Transverse colon (tissue), 4 donors: ENCODE data around the gene SEMA5B. TPM values are rescaled to one million over a fixed set of nuclear protein-coding genes. Genes with fewer than 3 reads are reported as not detected.

Experiments used
- DNase-seq: peaks from one replicate; pipeline ENCODE4 v3.0.0-alpha.2; 2019
- H3K27ac ChIP-seq, 4 donors: fragments of 200-600 bp; sonication (generic); 2 replicates each; pipeline ENCODE4 v1.5.1; 2016 to 2018; ENCODE audit warnings: inconsistent platforms in 4 of 4
- H3K27me3 ChIP-seq: fragments of 200-600 bp; sonication (generic); 2 replicates; pipeline ENCODE4 v1.5.1; 2017; ENCODE audit warnings: inconsistent platforms
- H3K36me3 ChIP-seq, 4 donors: fragments of 200-600 bp; sonication (generic); 2 replicates each; pipeline ENCODE4 v1.5.1; 2017 to 2019; ENCODE audit warnings: inconsistent platforms in 4 of 4
- H3K4me1 ChIP-seq, 4 donors: fragments of 200-600 bp; sonication (generic); 2 replicates each; pipeline ENCODE4 v1.5.1; 2017 to 2020; ENCODE audit warnings: inconsistent platforms in 4 of 4
- H3K4me3 ChIP-seq, 4 donors: fragments of 200-600 bp; sonication (generic); 1 replicate in 1 of 4; 2 replicates in 3 of 4; pipeline versions ENCODE4 v1.5.1 to v1.6.1; 2017 to 2019; ENCODE audit warnings: inconsistent platforms in 4 of 4
- H3K9me3 ChIP-seq, 2 donors: fragments of 200-600 bp; sonication (generic); 2 replicates each; pipeline ENCODE4 v1.5.1; 2017 to 2019; ENCODE audit warnings: inconsistent platforms in 2 of 2
- EP300 ChIP-seq: sonication (generic); formaldehyde crosslinking; IDR thresholded peaks from one replicate; pipeline ENCODE4 v1.6.1; 2017; ENCODE audit warnings: antibody characterized with exemption, low read depth
- POLR2A ChIP-seq: fragments of 450-650 bp; IDR thresholded peaks from one replicate; pipeline ENCODE4 v1.6.1; 2016; ENCODE audit warnings: antibody characterized with exemption, mild to moderate bottlenecking, moderate library complexity
- POLR2AphosphoS5 ChIP-seq, 3 donors: sonication (generic); formaldehyde crosslinking; IDR thresholded peaks; one replicate each; pipeline ENCODE4 v1.6.1; 2016; ENCODE audit warnings: antibody characterized with exemption in 3 of 3
- WGBS, 2 donors: methylation state at CpG; one replicate each; pipeline ENCODE4 v1.1.5; 2018; ENCODE audit warnings: low coverage in 1 of 2; 5-methylcytosine and 5-hydroxymethylcytosine counted together
- in situ Hi-C, 4 donors: fragments of 200-750 bp; cut with MboI; loops; one replicate each; pipeline versions ENCODE4 v1.15.0 to v1.15.1; 2017; ENCODE audit warnings: low sequenced_read_pairs in 3 of 4, low pct_ligation_motif_present in 1 of 4, low pct_unique_long_range_greater_than_20kb in 1 of 4
- intact Hi-C: fragments of 100-400 bp; cut with DNase I; formaldehyde crosslinking; loops from one replicate; pipeline ENCODE4 v1.15.1; 2023; ENCODE audit warnings: low total_unique reads
- total RNA-seq, 4 donors: library from RNA; depleted of rRNA; stranded (reverse); fragments of >200 nt; gene quantifications; one replicate each; pipeline ENCODE4 v1.1.0, GENCODE V29; 2016
- TF ChIP-seq, protein P1 (sequence below), 5 experiments: fragments of 200-600 bp in 3 of 5; fragments of 450-650 bp in 2 of 5; sonication (generic) in 3 of 5; IDR thresholded peaks; 1 replicate in 2 of 5; 2 replicates in 3 of 5; pipeline ENCODE4 v1.5.1; 2016 to 2017; ENCODE audit warnings: antibody characterized with exemption in 5 of 5, inconsistent platforms in 3 of 5, mild to moderate bottlenecking in 2 of 5, moderate library complexity in 1 of 5

Gene SEMA5B
- total RNA-seq, 4 donors from 2014 or later, result 0.16 to 1.4 (median 0.27) TPM; not detected in 1

DNA sequence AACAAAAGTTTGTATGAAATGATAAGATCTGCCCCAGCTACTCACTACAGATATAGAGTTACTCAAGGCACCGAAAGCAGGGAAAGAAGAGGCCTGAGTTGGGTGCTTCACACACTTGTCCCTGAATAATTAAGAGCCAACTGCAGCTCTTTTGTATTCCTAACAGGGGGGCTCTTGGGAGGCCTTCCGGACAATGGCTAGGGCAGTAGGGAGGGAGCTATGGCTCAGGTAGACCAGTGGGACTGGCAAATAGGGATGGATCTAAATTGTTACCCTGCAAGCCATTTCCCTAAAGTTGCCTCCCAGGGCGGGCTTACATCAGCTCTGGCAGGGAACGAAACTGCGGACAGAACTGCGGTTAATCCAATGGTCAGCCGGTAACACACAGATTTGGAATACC is 6.2 kb downstream of the SEMA5B start:
- intact Hi-C loops (loop anchor here (10.0 kb wide), 1 partner anchor 77 kb away; no protein-coding TSS in a partner anchor), in situ Hi-C loops (no loop called here)
- no peak for DNase-seq
- Histone ChIP-seq H3K4me3 (no peak overlapping the region), H3K4me1 (peaks cover 3 to 4% (median 3%) of the 10 kb centered on the region in 4 donors), H3K36me3 (no peaks in the 10 kb centered on the region), H3K27ac (no peak overlapping the region), H3K27me3 (peaks cover 50% of the 10 kb centered on the region), H3K9me3 (no peaks in the 10 kb centered on the region)
- TF ChIP-seq POLR2A, result no peak
- TF ChIP-seq, protein P1, sequence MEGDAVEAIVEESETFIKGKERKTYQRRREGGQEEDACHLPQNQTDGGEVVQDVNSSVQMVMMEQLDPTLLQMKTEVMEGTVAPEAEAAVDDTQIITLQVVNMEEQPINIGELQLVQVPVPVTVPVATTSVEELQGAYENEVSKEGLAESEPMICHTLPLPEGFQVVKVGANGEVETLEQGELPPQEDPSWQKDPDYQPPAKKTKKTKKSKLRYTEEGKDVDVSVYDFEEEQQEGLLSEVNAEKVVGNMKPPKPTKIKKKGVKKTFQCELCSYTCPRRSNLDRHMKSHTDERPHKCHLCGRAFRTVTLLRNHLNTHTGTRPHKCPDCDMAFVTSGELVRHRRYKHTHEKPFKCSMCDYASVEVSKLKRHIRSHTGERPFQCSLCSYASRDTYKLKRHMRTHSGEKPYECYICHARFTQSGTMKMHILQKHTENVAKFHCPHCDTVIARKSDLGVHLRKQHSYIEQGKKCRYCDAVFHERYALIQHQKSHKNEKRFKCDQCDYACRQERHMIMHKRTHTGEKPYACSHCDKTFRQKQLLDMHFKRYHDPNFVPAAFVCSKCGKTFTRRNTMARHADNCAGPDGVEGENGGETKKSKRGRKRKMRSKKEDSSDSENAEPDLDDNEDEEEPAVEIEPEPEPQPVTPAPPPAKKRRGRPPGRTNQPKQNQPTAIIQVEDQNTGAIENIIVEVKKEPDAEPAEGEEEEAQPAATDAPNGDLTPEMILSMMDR (IDR thresholded peaks at IDR 0.05), result no peak
- no peak for TF ChIP-seq POLR2AphosphoS5 (IDR thresholded peaks at IDR 0.05)
- TF ChIP-seq EP300, result no peak
- 90 to 92% methylated on average over 5 to 7 of the region's 7 CpGs for WGBS, 2 donors

DNA sequence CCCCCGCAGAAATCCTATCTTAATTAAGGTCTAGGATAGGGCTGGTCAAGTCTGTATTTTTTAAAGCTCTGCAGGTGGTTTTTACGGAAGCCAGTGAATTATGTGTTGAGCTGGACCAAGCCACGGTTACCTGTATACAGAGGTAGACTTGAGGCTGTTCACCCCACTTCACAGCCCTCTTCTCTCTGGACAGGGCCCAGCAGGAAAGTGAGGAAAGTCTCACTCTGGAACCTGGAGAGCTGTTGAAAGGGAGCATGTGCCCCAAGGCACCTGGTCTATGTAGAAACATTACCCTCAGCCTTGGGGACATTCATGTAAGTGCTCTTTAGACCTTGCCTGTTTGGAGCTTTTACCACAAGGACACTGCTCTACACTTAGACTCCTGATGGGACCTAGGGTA is 6.9 kb downstream of the SEMA5B start:
- no peak overlapping the region for H3K27ac ChIP-seq
- H3K4me3 ChIP-seq, result no peak overlapping the region
- TF ChIP-seq, protein P1 (IDR thresholded peaks at IDR 0.05), result no peak
- TF ChIP-seq EP300 (no peak), POLR2A (no peak), POLR2AphosphoS5 (IDR thresholded peaks at IDR 0.05) (no peak)
- 90 to 94% methylated on average over 2 to 3 of the region's 3 CpGs for WGBS, 2 donors
- peaks cover 43% of the 10 kb centered on the region for H3K27me3 ChIP-seq
- DNase-seq, result no peak
- no peaks in the 10 kb centered on the region for H3K4me1 ChIP-seq
- intact Hi-C loops (loop anchor here (10.0 kb wide), 1 partner anchor 76 kb away; no protein-coding TSS in a partner anchor), in situ Hi-C loops (no loop called here)
- no peaks in the 10 kb centered on the region for H3K9me3 ChIP-seq
- no peaks in the 10 kb centered on the region for H3K36me3 ChIP-seq

DNA sequence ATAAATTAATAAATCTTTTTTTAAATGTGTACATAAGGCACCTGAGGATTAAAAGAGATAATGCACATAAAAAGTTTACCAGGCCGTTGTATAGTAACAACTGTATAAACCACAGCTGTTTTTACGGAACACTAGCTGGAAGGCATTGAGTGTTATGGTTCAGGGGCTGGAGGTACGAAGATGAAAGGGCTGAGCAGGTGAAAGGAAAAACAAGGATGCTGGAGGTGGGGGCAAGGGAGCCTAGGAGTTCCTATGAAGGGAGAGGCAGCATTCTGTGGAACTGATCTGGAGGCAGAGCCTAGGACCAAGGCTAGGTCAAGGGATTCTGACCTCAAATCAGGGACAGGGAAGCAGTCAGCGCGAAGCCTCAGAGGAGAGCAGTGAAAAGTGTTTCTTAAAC is 8.0 kb downstream of the SEMA5B start:
- H3K27ac ChIP-seq, result no peak overlapping the region
- TF ChIP-seq EP300, result no peak
- no peak for TF ChIP-seq POLR2A
- no peak for TF ChIP-seq POLR2AphosphoS5 (IDR thresholded peaks at IDR 0.05)
- TF ChIP-seq, protein P1 (IDR thresholded peaks at IDR 0.05), result no peak
- intact Hi-C loops, result no loop called here
- no peaks in the 10 kb centered on the region for H3K36me3 ChIP-seq
- H3K27me3 ChIP-seq, result peaks cover 32% of the 10 kb centered on the region
- in situ Hi-C loops, result no loop called here
- H3K4me3 ChIP-seq, result no peak overlapping the region
- 70 to 80% methylated on average over 5 of the region's 5 CpGs for WGBS, 2 donors
- DNase-seq, result no peak
- H3K4me1 ChIP-seq, result no peaks in the 10 kb centered on the region
- no peaks in the 10 kb centered on the region for H3K9me3 ChIP-seq

DNA sequence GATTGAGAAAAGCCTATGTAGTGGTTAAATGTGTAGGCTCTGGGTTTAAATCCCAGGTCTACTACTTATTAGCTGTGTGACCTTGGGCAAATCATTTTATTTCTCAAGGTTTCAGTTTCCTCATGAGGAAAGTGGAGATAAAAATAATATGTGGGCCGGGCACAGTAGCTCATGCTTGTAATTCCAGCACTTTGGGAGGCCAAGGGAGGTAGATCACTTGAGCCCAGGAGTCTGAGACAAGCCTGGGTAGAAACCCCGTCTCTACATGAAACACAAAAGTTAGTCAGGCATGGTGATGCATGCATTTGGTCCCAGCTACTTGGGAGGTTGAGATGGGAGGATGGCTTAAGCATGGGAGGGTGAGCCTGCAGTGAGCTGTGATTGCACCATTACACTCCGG is 8.4 kb downstream of the SEMA5B start:
- H3K4me3 ChIP-seq, result no peak overlapping the region
- H3K4me1 ChIP-seq, result no peaks in the 10 kb centered on the region
- intact Hi-C loops (no loop called here), in situ Hi-C loops (no loop called here)
- no peak overlapping the region for H3K27ac ChIP-seq
- WGBS, 2 donors, result 72 to 73% methylated on average over 3 of the region's 3 CpGs
- H3K9me3 ChIP-seq, result no peaks in the 10 kb centered on the region
- peaks cover 28% of the 10 kb centered on the region for H3K27me3 ChIP-seq
- no peak for DNase-seq
- H3K36me3 ChIP-seq, result no peaks in the 10 kb centered on the region
- TF ChIP-seq, protein P1 (IDR thresholded peaks at IDR 0.05), result no peak
- TF ChIP-seq POLR2A, result no peak
- TF ChIP-seq POLR2AphosphoS5 (IDR thresholded peaks at IDR 0.05), result no peak
- TF ChIP-seq EP300, result no peak
